ENCODE results near the gene FBXL19.

The FBXL19 gene

GRCh38 chr16:30926937-30927788 lies 3.8 kb downstream of the FBXL19 start:
- DNase-seq (ENCODE audit: low read depth) = no peak
- no peak overlapping the region for H3K4me3 ChIP-seq (ENCODE audit: low read depth, low read length)
- TF ChIP-seq CTCF (IDR thresholded peaks at IDR 0.05; ENCODE audit: insufficient read depth, low read depth, low read length, missing control alignments) = no peak

GRCh38 chr16:30927789-30928378 lies 4.5 kb downstream of the FBXL19 start:
- no peak overlapping the region for H3K4me3 ChIP-seq (ENCODE audit: low read depth, low read length)
- DNase-seq (ENCODE audit: low read depth) = peak; percentile 63
- no peak for TF ChIP-seq CTCF (IDR thresholded peaks at IDR 0.05; ENCODE audit: insufficient read depth, low read depth, low read length, missing control alignments)

GRCh38 chr16:30928390-30928789 lies 5.0 kb downstream of the FBXL19 start:
- DNase-seq (ENCODE audit: low read depth) = no peak
- H3K4me3 ChIP-seq (ENCODE audit: low read depth, low read length) = no peak overlapping the region
- no peak for TF ChIP-seq CTCF (IDR thresholded peaks at IDR 0.05; ENCODE audit: insufficient read depth, low read depth, low read length, missing control alignments)

GRCh38 chr16:30929167-30929566 lies 5.8 kb downstream of the FBXL19 start:
- no peak for TF ChIP-seq CTCF (IDR thresholded peaks at IDR 0.05; ENCODE audit: insufficient read depth, low read depth, low read length, missing control alignments)
- no peak overlapping the region for H3K4me3 ChIP-seq (ENCODE audit: low read depth, low read length)
- DNase-seq (ENCODE audit: low read depth) = no peak

- TF ChIP-seq CTCF (IDR thresholded peaks at IDR 0.05; ENCODE audit: insufficient read depth, low read depth, low read length, missing control alignments) = no peak
- H3K4me3 ChIP-seq (ENCODE audit: low read depth, low read length) = no peak overlapping the region
- DNase-seq (ENCODE audit: low read depth) = no peak
Measured at GRCh38 chr16:30930160-30930571, 6.8 kb downstream of the FBXL19 start.

GRCh38 chr16:30931068-30931650 lies 7.8 kb downstream of the FBXL19 start:
- DNase-seq (ENCODE audit: low read depth) = no peak
- no peak for TF ChIP-seq CTCF (IDR thresholded peaks at IDR 0.05; ENCODE audit: insufficient read depth, low read depth, low read length, missing control alignments)
- H3K4me3 ChIP-seq (ENCODE audit: low read depth, low read length) = no peak overlapping the region

Measured in GM12865 (cell line).